Astrocyte (in vitro differentiated cells and primary cell): ENCODE data around the gene STPG3. TPM values are rescaled to one million over a fixed set of nuclear protein-coding genes. Genes with fewer than 3 reads are reported as not detected.

Experiments used
- DNase-seq: peaks from one replicate; pipeline ENCODE4 v3.0.0-alpha.2; 2010; ENCODE audit warnings: low read depth
- FAIRE-seq: peaks from 2 replicates; lab custom pipeline; 2011; peaks lifted over from hg19 to GRCh38; lab: Jason Lieb, UNC
- H2AFZ ChIP-seq: 2 replicates; pipeline ENCODE4 v1.6.0; 2012; ENCODE audit warnings: low read depth, low read length, inconsistent platforms
- H3K27ac ChIP-seq: 2 replicates; pipeline ENCODE4 v1.5.1; 2011; ENCODE audit warnings: low read depth, low read length, inconsistent platforms
- H3K27me3 ChIP-seq: 2 replicates; pipeline ENCODE4 v1.6.0; 2011; ENCODE audit warnings: low read length, inconsistent platforms; ENCODE audit not compliant: insufficient read depth
- H3K36me3 ChIP-seq: 2 replicates; pipeline ENCODE4 v1.5.1; 2011; ENCODE audit warnings: low read length, inconsistent platforms; ENCODE audit not compliant: insufficient read depth
- H3K4me1 ChIP-seq: 2 replicates; pipeline ENCODE4 v1.5.1; 2011; ENCODE audit warnings: low read length, inconsistent platforms; ENCODE audit not compliant: insufficient read depth
- H3K4me2 ChIP-seq: 2 replicates; pipeline ENCODE4 v1.6.0; 2012; ENCODE audit warnings: low read length, inconsistent platforms
- H3K4me3 ChIP-seq: 2 replicates; pipeline ENCODE4 v1.5.1; 2011; ENCODE audit warnings: low read depth, mild to moderate bottlenecking, low read length, inconsistent platforms; ENCODE audit not compliant: insufficient read depth
- H3K79me2 ChIP-seq: 2 replicates; pipeline ENCODE4 v1.6.0; 2012; ENCODE audit warnings: mild to moderate bottlenecking, low read length, inconsistent platforms; ENCODE audit not compliant: insufficient read depth
- H3K9ac ChIP-seq: 2 replicates; pipeline ENCODE4 v1.6.0; 2012; ENCODE audit warnings: mild to moderate bottlenecking, low read length, inconsistent platforms
- H3K9me3 ChIP-seq: 2 replicates; pipeline ENCODE4 v1.5.1; 2012; ENCODE audit warnings: low read depth, mild to moderate bottlenecking, low read length, inconsistent platforms; ENCODE audit not compliant: insufficient read depth
- H4K20me1 ChIP-seq: 2 replicates; pipeline ENCODE4 v1.6.0; 2012; ENCODE audit warnings: low read length, inconsistent platforms; ENCODE audit not compliant: insufficient read depth
- H3K27ac Mint-ChIP-seq: one replicate; pipeline ENCODE4 v1.8.0; 2021; ENCODE audit warnings: mild to moderate bottlenecking, mixed read lengths; ENCODE audit not compliant: unreplicated experiment
- H3K27me3 Mint-ChIP-seq: one replicate; pipeline ENCODE4 v1.8.0; 2021; ENCODE audit warnings: low read depth, mixed read lengths; ENCODE audit not compliant: unreplicated experiment
- H3K36me3 Mint-ChIP-seq: one replicate; pipeline ENCODE4 v1.8.0; 2021; ENCODE audit warnings: low read depth, mixed read lengths; ENCODE audit not compliant: unreplicated experiment
- H3K4me1 Mint-ChIP-seq: one replicate; pipeline ENCODE4 v1.8.0; 2021; ENCODE audit warnings: low read depth, mixed read lengths; ENCODE audit not compliant: unreplicated experiment
- H3K4me3 Mint-ChIP-seq: one replicate; pipeline ENCODE4 v1.8.0; 2021; ENCODE audit warnings: mild to moderate bottlenecking, moderate library complexity, mixed read lengths; ENCODE audit not compliant: unreplicated experiment
- H3K9me3 Mint-ChIP-seq: one replicate; pipeline ENCODE4 v1.8.0; 2021; ENCODE audit warnings: mild to moderate bottlenecking, mixed read lengths; ENCODE audit not compliant: unreplicated experiment
- EZH2 ChIP-seq: IDR thresholded peaks from 2 replicates; pipeline ENCODE4 v1.6.1; 2012; ENCODE audit warnings: mild to moderate bottlenecking, low read length, inconsistent platforms; ENCODE audit not compliant: insufficient read depth
- total RNA-seq: library from RNA; stranded (reverse); gene quantifications from 2 replicates; pipeline ENCODE4 v1.2.1, GENCODE V29; 2021
- TF ChIP-seq, protein P1 (sequence below): IDR thresholded peaks from 2 replicates; pipeline ENCODE4 v1.5.1; 2011; ENCODE audit warnings: low read depth, mild to moderate bottlenecking, inconsistent platforms, low read length, moderate library complexity; ENCODE audit not compliant: insufficient read depth

The STPG3 gene
- total RNA-seq, 1 donor from 2014 or later, result not detected

GRCh38 chr9:137264067-137264466 lies 13.0 kb downstream of the STPG3 start:
- Mint-ChIP-seq H3K36me3 (peaks cover 13% of the 10 kb centered on the region), H3K27me3 (no peaks in the 10 kb centered on the region), H3K9me3 (no peaks in the 10 kb centered on the region), H3K4me1 (peaks cover 6% of the 10 kb centered on the region), H3K4me3 (no peak overlapping the region), H3K27ac (no peak overlapping the region)
- DNase-seq (no peak), FAIRE-seq (no peak)
- Histone ChIP-seq H3K36me3 (peaks cover 11% of the 10 kb centered on the region), H3K27me3 (no peaks in the 10 kb centered on the region), H2AFZ (no peak overlapping the region), H3K4me2 (no peak overlapping the region), H3K79me2 (peaks cover 23% of the 10 kb centered on the region), H3K9me3 (no peaks in the 10 kb centered on the region), H4K20me1 (peaks cover 23% of the 10 kb centered on the region), H3K9ac (no peak overlapping the region), H3K27ac (no peak overlapping the region), H3K4me1 (peaks cover 4% of the 10 kb centered on the region), H3K4me3 (no peak overlapping the region)
- TF ChIP-seq EZH2, result no peak
- TF ChIP-seq, protein P1, sequence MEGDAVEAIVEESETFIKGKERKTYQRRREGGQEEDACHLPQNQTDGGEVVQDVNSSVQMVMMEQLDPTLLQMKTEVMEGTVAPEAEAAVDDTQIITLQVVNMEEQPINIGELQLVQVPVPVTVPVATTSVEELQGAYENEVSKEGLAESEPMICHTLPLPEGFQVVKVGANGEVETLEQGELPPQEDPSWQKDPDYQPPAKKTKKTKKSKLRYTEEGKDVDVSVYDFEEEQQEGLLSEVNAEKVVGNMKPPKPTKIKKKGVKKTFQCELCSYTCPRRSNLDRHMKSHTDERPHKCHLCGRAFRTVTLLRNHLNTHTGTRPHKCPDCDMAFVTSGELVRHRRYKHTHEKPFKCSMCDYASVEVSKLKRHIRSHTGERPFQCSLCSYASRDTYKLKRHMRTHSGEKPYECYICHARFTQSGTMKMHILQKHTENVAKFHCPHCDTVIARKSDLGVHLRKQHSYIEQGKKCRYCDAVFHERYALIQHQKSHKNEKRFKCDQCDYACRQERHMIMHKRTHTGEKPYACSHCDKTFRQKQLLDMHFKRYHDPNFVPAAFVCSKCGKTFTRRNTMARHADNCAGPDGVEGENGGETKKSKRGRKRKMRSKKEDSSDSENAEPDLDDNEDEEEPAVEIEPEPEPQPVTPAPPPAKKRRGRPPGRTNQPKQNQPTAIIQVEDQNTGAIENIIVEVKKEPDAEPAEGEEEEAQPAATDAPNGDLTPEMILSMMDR, result no peak

- H3K9ac ChIP-seq, result no peak overlapping the region
- H3K27me3 ChIP-seq, result no peaks in the 10 kb centered on the region
- H3K27me3 Mint-ChIP-seq, result no peaks in the 10 kb centered on the region
- no peak overlapping the region for H3K4me2 ChIP-seq
- DNase-seq (no peak), FAIRE-seq (no peak)
- TF ChIP-seq, protein P1, result no peak
- no peak for TF ChIP-seq EZH2
- no peaks in the 10 kb centered on the region for H3K9me3 Mint-ChIP-seq
- no peak overlapping the region for H3K27ac Mint-ChIP-seq
- peaks cover 6% of the 10 kb centered on the region for H3K4me1 Mint-ChIP-seq
- H3K36me3 Mint-ChIP-seq, result peaks cover 15% of the 10 kb centered on the region
- peaks cover 23% of the 10 kb centered on the region for H3K79me2 ChIP-seq
- H3K9me3 ChIP-seq, result no peaks in the 10 kb centered on the region
- H2AFZ ChIP-seq, result no peak overlapping the region
- H3K36me3 ChIP-seq, result peaks cover 15% of the 10 kb centered on the region
- H3K4me1 ChIP-seq, result peaks cover 4% of the 10 kb centered on the region
- H3K27ac ChIP-seq, result no peak overlapping the region
- H4K20me1 ChIP-seq, result peaks cover 25% of the 10 kb centered on the region
- no peak overlapping the region for H3K4me3 Mint-ChIP-seq
- no peak overlapping the region for H3K4me3 ChIP-seq
Observed at GRCh38 chr9:137265496-137266161, 14.5 kb downstream of the STPG3 start.

DNA sequence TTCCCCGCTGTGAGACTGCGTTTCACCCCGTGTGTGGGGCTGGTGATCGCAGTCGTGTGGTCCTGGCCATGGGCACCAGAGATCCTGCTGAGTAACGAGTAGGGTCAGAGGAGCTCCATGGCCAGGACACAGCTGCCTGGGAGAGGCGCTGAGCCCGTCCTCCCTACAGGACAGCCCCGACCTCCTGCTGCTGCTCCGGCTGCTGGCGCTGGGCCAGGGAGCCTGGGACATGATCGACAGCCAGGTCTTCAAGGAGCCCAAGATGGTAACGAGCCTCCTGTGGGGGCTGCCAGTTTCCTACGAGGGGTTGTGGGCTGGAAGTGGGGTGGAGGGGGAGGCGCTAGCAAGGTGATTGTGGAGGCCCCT lies 15.1 kb downstream of the STPG3 start:
- H3K27ac Mint-ChIP-seq, result no peak overlapping the region
- peaks cover 16% of the 10 kb centered on the region for H3K36me3 Mint-ChIP-seq
- no peak overlapping the region for H3K27ac ChIP-seq
- H3K4me1 Mint-ChIP-seq, result peaks cover 6% of the 10 kb centered on the region
- H3K4me3 Mint-ChIP-seq, result no peak overlapping the region
- peaks cover 23% of the 10 kb centered on the region for H3K79me2 ChIP-seq
- no peak for DNase-seq
- no peaks in the 10 kb centered on the region for H3K27me3 ChIP-seq
- H3K9ac ChIP-seq, result no peak overlapping the region
- H3K4me2 ChIP-seq, result no peak overlapping the region
- no peak overlapping the region for H3K4me3 ChIP-seq
- H3K36me3 ChIP-seq, result peaks cover 15% of the 10 kb centered on the region
- no peaks in the 10 kb centered on the region for H3K27me3 Mint-ChIP-seq
- no peak for TF ChIP-seq EZH2
- TF ChIP-seq, protein P1, result no peak
- no peaks in the 10 kb centered on the region for H3K9me3 ChIP-seq
- H3K4me1 ChIP-seq, result peaks cover 4% of the 10 kb centered on the region
- H3K9me3 Mint-ChIP-seq, result no peaks in the 10 kb centered on the region
- H2AFZ ChIP-seq, result no peak overlapping the region
- H4K20me1 ChIP-seq, result peaks cover 29% of the 10 kb centered on the region
- FAIRE-seq, result no peak
